ENCODE results near the gene GEMIN7. TPM values are rescaled to one million over a fixed set of nuclear protein-coding genes. Genes with fewer than 3 reads are reported as not detected.

GEMIN7 gene
- total and polyA plus RNA-seq, 9 donors = 9.7 to 16.0 (median 11.7) TPM

- H3K27me3 ChIP-seq = no peaks in the 10 kb centered on the region
- DNase-seq = no peak
- H3K27ac ChIP-seq = no peak overlapping the region
- no peaks in the 10 kb centered on the region for H3K4me1 ChIP-seq (ENCODE audit: insufficient read depth)
- WGBS, 3 donors = 84 to 86% (median 84%) methylated on average over 11 of the region's 11 CpGs
- TF ChIP-seq EP300 (IDR thresholded peaks at IDR 0.05) (no peak), CTCF (IDR thresholded peaks at IDR 0.05) (no peak), POLR2A (IDR thresholded peaks at IDR 0.05) (no peak)
- intact Hi-C loops (cut with DNase I) = no loop called here
- H3K9me3 ChIP-seq = no peaks in the 10 kb centered on the region
- no peak overlapping the region for H3K4me3 ChIP-seq
- H3K36me3 ChIP-seq = no peaks in the 10 kb centered on the region
These were observed 59.3 kb downstream of the GEMIN7 start for GRCh38 chr19:45138303-45138751.

- Histone ChIP-seq H3K4me1 (ENCODE audit: insufficient read depth) (no peaks in the 10 kb centered on the region), H3K36me3 (no peaks in the 10 kb centered on the region), H3K27ac (no peak overlapping the region), H3K27me3 (no peaks in the 10 kb centered on the region), H3K9me3 (no peaks in the 10 kb centered on the region), H3K4me3 (no peak overlapping the region)
- 90 to 92% (median 92%) methylated on average over 23 to 24 of the region's 24 CpGs for WGBS, 3 donors
- DNase-seq = no peak
- intact Hi-C loops (cut with DNase I) = no loop called here
- TF ChIP-seq EP300 (IDR thresholded peaks at IDR 0.05) (no peak), CTCF (IDR thresholded peaks at IDR 0.05) (no peak), POLR2A (IDR thresholded peaks at IDR 0.05) (no peak)
These were observed 60.5 kb downstream of the GEMIN7 start for GRCh38 chr19:45139286-45140143.

GRCh38 chr19:45140144-45140503 lies 61.1 kb downstream of the GEMIN7 start:
- intact Hi-C loops (cut with DNase I) = no loop called here
- no peak for DNase-seq
- 81 to 89% (median 83%) methylated on average over 8 of the region's 8 CpGs for WGBS, 3 donors

GRCh38 chr19:45140533-45140932 lies 61.5 kb downstream of the GEMIN7 start:
- no peaks in the 10 kb centered on the region for H3K4me1 ChIP-seq (ENCODE audit: insufficient read depth)
- 87 to 91% (median 90%) methylated on average over 11 of the region's 11 CpGs for WGBS, 3 donors
- no peaks in the 10 kb centered on the region for H3K9me3 ChIP-seq
- H3K4me3 ChIP-seq = no peak overlapping the region
- intact Hi-C loops (cut with DNase I) = no loop called here
- no peak for DNase-seq
- no peak overlapping the region for H3K27ac ChIP-seq
- H3K36me3 ChIP-seq = no peaks in the 10 kb centered on the region
- no peaks in the 10 kb centered on the region for H3K27me3 ChIP-seq
- TF ChIP-seq POLR2A (IDR thresholded peaks at IDR 0.05) (no peak), CTCF (IDR thresholded peaks at IDR 0.05) (no peak), EP300 (IDR thresholded peaks at IDR 0.05) (no peak)

More at GRCh38 chr19:45140144-45140503, 61.1 kb downstream of the GEMIN7 start:
- H3K36me3 ChIP-seq = no peaks in the 10 kb centered on the region
- TF ChIP-seq POLR2A (IDR thresholded peaks at IDR 0.05) = no peak
- no peak for TF ChIP-seq CTCF (IDR thresholded peaks at IDR 0.05)
- TF ChIP-seq EP300 (IDR thresholded peaks at IDR 0.05) = no peak
- no peaks in the 10 kb centered on the region for H3K27me3 ChIP-seq
- H3K9me3 ChIP-seq = no peaks in the 10 kb centered on the region
- no peak overlapping the region for H3K27ac ChIP-seq
- no peaks in the 10 kb centered on the region for H3K4me1 ChIP-seq (ENCODE audit: insufficient read depth)
- no peak overlapping the region for H3K4me3 ChIP-seq

Small RNAs within 50 kb of the gene (small RNA-seq; reads per million reads assigned to genes)
- not detected for gene RNU6-611P

Other genes starting within 250 kb of the GEMIN7 start
- 100 to 1,000 TPM in 1 of 7 donors, 10 to 100 TPM in 6; 37.8 to 185 (median 71.8) TPM for gene NECTIN2, start 233.0 kb upstream of the GEMIN7 start, total RNA-seq
- gene NECTIN2, start 233.0 kb upstream of the GEMIN7 start, polyA plus RNA-seq = 10 to 100 TPM; 40.3 to 76.3 TPM
- gene TOMM40, start 188.0 kb upstream of the GEMIN7 start, total RNA-seq = 10 to 100 TPM; 23.5 to 63.9 (median 43.7) TPM
- gene TOMM40, start 188.0 kb upstream of the GEMIN7 start, polyA plus RNA-seq = 10 to 100 TPM; 11.1 to 23.1 TPM
- 100 to 1,000 TPM; 138 to 799 (median 455) TPM for gene APOE, start 173.5 kb upstream of the GEMIN7 start, total RNA-seq
- gene APOE, start 173.5 kb upstream of the GEMIN7 start, polyA plus RNA-seq = 100 to 1,000 TPM; 124 to 934 TPM
- gene APOC1, start 164.7 kb upstream of the GEMIN7 start, total RNA-seq = 100 to 1,000 TPM in 1 of 7 donors, 10 to 100 TPM in 6; 14.4 to 104 (median 45.0) TPM
- gene APOC1, start 164.7 kb upstream of the GEMIN7 start, polyA plus RNA-seq = 100 to 1,000 TPM in 1 of 2 donors, 10 to 100 TPM in 1; 96.5 to 625 TPM
- under 1 TPM in 1 of 7 donors, not detected in 6; 0.57 TPM for gene APOC4, start 137.0 kb upstream of the GEMIN7 start, total RNA-seq
- not detected for gene APOC4, start 137.0 kb upstream of the GEMIN7 start, polyA plus RNA-seq
- gene APOC2, start 133.2 kb upstream of the GEMIN7 start, total RNA-seq = 1 to 10 TPM in 2 of 7 donors, under 1 TPM in 1, not detected in 4; 0.32 to 1.6 (median 1.1) TPM
- 1 to 10 TPM in 1 of 2 donors, under 1 TPM in 1; 0.34 to 5.5 TPM for gene APOC2, start 133.2 kb upstream of the GEMIN7 start, polyA plus RNA-seq
- 100 to 1,000 TPM in 1 of 7 donors, 10 to 100 TPM in 6; 36.4 to 103 (median 82.0) TPM for gene CLPTM1, start 123.9 kb upstream of the GEMIN7 start, total RNA-seq
- gene CLPTM1, start 123.9 kb upstream of the GEMIN7 start, polyA plus RNA-seq = 10 to 100 TPM; 68.8 to 71.6 TPM
- gene RELB, start 77.8 kb upstream of the GEMIN7 start, total RNA-seq = 10 to 100 TPM in 5 of 7 donors, 1 to 10 TPM in 2; 5.4 to 23.2 (median 10.4) TPM
- gene RELB, start 77.8 kb upstream of the GEMIN7 start, polyA plus RNA-seq = 1 to 10 TPM; 3.0 to 7.1 TPM
- gene CLASRP, start 40.2 kb upstream of the GEMIN7 start, total RNA-seq = 100 to 1,000 TPM in 2 of 7 donors, 10 to 100 TPM in 5; 52.3 to 113 (median 80.3) TPM
- 10 to 100 TPM; 29.5 to 82.1 TPM for gene CLASRP, start 40.2 kb upstream of the GEMIN7 start, polyA plus RNA-seq
- 1 to 10 TPM in 1 of 7 donors, under 1 TPM in 6; 0.24 to 2.4 (median 0.52) TPM for gene ZNF296, start 2.8 kb upstream of the GEMIN7 start, total RNA-seq
- gene ZNF296, start 2.8 kb upstream of the GEMIN7 start, polyA plus RNA-seq = under 1 TPM in 1 of 2 donors, not detected in 1; 0.29 TPM
- gene PPP1R37, start 13.9 kb downstream of the GEMIN7 start, total RNA-seq = 10 to 100 TPM; 18.5 to 28.4 (median 23.1) TPM
- gene PPP1R37, start 13.9 kb downstream of the GEMIN7 start, polyA plus RNA-seq = 10 to 100 TPM in 1 of 2 donors, 1 to 10 TPM in 1; 5.5 to 19.5 TPM
- gene NKPD1, start 81.7 kb downstream of the GEMIN7 start, total RNA-seq = under 1 TPM; 0.15 to 0.57 (median 0.20) TPM
- gene NKPD1, start 81.7 kb downstream of the GEMIN7 start, polyA plus RNA-seq = under 1 TPM in 1 of 2 donors, not detected in 1; 0.11 TPM
- 10 to 100 TPM; 14.2 to 32.9 (median 23.4) TPM for gene TRAPPC6A, start 99.0 kb downstream of the GEMIN7 start, total RNA-seq
- 10 to 100 TPM in 1 of 2 donors, 1 to 10 TPM in 1; 1.8 to 33.7 TPM for gene TRAPPC6A, start 99.0 kb downstream of the GEMIN7 start, polyA plus RNA-seq
- gene BLOC1S3, start 99.5 kb downstream of the GEMIN7 start, total RNA-seq = 10 to 100 TPM in 4 of 7 donors, 1 to 10 TPM in 3; 4.1 to 12.6 (median 11.9) TPM
- 10 to 100 TPM in 1 of 2 donors, 1 to 10 TPM in 1; 5.2 to 11.3 TPM for gene BLOC1S3, start 99.5 kb downstream of the GEMIN7 start, polyA plus RNA-seq
- 1 to 10 TPM in 5 of 7 donors, under 1 TPM in 1, not detected in 1; 0.80 to 3.2 (median 1.4) TPM for gene EXOC3L2, start 166.1 kb downstream of the GEMIN7 start, total RNA-seq
- gene EXOC3L2, start 166.1 kb downstream of the GEMIN7 start, polyA plus RNA-seq = 1 to 10 TPM in 1 of 2 donors, under 1 TPM in 1; 0.63 to 1.4 TPM
- 10 to 100 TPM; 14.2 to 53.3 (median 43.1) TPM for gene MARK4, start 172.0 kb downstream of the GEMIN7 start, total RNA-seq
- 10 to 100 TPM; 24.6 to 51.5 TPM for gene MARK4, start 172.0 kb downstream of the GEMIN7 start, polyA plus RNA-seq
- gene CKM, start 243.6 kb downstream of the GEMIN7 start, total RNA-seq = under 1 TPM in 3 of 7 donors, not detected in 4; 0.55 to 0.85 (median 0.78) TPM
- gene CKM, start 243.6 kb downstream of the GEMIN7 start, polyA plus RNA-seq = under 1 TPM; 0.10 to 0.52 TPM